Dermis blood vessel endothelial cell (primary cell): ENCODE measurements around the gene ZMIZ2. TPM values are rescaled to one million over a fixed set of nuclear protein-coding genes. Genes with fewer than 3 reads are reported as not detected.
"Not testable (repeated sequence)": the region's sequence is repeated elsewhere in the genome, so short reads cannot be mapped to it uniquely, and the experiment has no call there.

Source experiments
- DNase-seq: peaks from one replicate; pipeline ENCODE4 v3.0.0; 2010
- total RNA-seq: library from RNA; depleted of rRNA; stranded (reverse); fragments of >200 nt; gene quantifications from 2 replicates; pipeline ENCODE4 v1.2.3, GENCODE V29; 2014

Gene ZMIZ2
- total RNA-seq, 1 donor from 2014 or later, result 10.6 TPM

DNA sequence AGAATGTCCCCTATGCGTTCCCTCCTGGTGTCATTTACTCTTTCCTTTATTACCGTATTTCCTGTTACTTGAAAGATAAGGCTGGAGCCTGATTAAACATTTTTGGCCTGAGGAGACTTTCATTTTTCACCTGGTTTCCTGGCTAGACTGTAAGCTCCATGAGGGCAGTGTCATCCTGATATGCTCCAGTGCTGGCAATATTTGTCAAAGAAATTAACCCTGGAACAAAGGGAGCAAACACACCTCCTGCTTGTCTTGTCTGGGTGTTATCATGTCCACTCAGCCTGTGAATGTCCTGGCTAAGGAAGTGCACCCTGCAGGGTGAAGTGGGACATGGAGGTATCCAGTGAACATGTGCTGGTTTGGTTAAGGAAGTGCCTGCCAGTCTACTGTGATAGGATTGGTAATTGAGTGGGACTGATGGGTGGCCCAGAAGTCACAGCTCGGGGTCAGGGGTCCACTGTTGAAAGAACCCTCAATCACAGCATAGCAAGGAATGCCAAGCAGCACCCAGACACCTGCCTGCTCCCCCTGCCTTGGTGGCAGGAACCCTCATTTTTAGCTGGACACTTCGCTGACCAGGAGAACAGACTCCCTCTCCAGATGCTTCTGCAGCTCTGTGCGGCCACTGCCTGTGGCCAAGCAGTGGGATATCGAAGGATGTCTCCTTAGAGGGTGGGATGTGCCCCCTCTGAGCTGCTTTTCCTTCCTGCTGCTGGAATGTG lies 26.9 kb downstream of the ZMIZ2 start:
- no peak for DNase-seq

DNA sequence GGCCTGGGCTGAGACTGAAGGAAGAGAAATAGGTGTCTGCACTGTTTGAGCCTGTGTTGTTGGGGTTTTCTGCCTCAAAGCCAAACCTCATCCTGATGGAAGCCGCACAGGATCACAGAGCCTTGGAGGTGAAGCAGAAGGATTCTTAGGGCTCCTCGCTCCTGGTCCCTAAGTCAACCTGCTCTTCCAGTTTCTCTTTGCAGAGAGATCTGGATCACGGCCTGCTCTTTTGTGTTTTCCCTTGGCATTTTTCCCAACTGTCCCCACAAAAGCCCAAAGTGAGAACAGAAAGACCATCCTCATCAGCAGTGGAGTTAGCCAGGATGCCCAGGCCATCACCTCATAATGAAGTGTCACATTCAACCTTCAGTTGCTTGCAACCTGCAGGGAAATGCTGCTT lies 27.6 kb downstream of the ZMIZ2 start:
- DNase-seq, result no peak

DNA sequence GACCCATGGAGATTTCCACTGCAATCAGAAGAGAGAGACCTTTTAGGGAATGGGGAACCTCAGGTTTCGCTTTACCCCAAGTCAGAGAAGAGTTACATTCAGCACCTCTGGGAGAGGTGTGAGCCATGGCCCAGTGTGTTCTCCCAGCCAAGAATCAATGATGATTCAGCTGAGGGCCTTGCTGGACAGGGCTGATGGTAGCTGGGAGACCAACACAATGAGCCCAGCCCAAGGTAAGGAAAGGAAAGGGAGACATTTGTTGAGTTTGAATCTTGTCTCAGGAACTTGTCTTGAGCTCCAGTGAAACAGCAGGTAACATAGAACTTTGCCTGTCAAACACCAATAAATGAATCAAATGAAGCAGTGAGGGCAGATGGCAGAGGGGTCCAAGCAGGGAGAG lies 33.8 kb downstream of the ZMIZ2 start:
- DNase-seq, result no peak

- no peak for DNase-seq
These were observed 34.8 kb downstream of the ZMIZ2 start for GRCh38 chr7:44783407-44783806.

DNA sequence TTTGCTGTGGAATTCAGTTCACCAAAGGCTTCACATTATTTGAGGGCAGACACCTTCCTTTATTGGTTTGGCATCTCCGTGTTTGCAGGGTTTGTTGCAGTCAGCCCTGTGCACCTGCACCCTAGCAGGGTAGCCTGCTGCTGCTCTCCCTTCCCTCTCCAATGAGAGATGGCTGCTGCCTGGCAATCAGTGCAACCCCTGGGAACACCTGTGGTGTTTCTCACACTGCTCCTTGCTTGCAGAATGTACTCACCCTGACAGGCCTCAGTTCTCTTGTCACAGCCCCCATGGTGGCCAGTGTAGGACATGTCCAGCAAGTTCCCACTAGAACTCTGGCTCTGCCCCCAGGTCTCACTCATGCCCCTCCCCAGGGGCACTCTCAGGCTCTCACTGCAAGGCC lies 35.7 kb downstream of the ZMIZ2 start:
- no peak for DNase-seq

DNA sequence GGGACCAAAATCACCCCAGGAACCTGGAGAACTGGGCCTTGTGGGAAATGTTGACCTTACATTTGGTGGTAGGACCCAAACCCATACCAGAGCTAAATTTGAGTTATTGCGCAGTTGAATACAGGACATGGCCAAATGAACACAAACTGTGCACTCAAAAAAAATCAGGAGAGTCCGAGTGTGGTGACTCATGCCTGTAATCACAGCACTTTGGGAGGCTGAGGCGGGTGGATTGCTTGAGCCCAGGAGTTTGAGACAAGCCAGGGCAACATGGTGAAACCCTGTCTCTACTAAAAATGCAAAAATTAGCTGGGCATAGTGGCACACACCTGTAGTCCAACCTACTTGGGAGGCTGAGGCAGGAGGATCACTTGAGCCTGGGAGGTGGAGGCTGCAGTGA lies 36.6 kb downstream of the ZMIZ2 start:
- DNase-seq, result not testable (repeated sequence)

- DNase-seq, result no peak
These were observed 38.4 kb downstream of the ZMIZ2 start for GRCh38 chr7:44787041-44787440.

DNA sequence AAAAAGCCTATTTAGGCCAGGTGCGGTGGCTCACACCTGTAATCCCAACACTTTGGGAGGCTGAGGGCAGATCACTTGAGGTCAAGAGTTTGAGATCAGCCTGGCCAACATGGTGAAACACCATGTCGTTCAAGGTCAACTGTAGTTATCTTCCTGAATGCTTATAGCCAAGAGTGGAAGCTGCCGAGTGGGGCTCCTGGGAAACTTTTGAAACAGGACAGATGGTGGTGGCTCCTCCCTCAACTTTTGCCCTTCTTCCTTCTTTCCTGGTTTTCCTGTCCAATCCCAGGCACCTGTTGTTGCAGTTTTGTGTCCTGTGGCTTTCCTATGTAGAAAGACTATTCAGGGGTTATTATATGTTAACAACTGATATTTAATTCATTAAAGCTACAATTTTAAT lies 39.1 kb downstream of the ZMIZ2 start:
- DNase-seq, result no peak

GRCh38 chr7:44789990-44790389 lies 41.3 kb downstream of the ZMIZ2 start:
- DNase-seq, result no peak

- no peak for DNase-seq
These were observed 42.9 kb downstream of the ZMIZ2 start for GRCh38 chr7:44791278-44792219.

GRCh38 chr7:44793919-44794318 lies 45.3 kb downstream of the ZMIZ2 start:
- DNase-seq, result no peak

GRCh38 chr7:44794331-44794730 lies 45.7 kb downstream of the ZMIZ2 start:
- DNase-seq, result no peak

DNA sequence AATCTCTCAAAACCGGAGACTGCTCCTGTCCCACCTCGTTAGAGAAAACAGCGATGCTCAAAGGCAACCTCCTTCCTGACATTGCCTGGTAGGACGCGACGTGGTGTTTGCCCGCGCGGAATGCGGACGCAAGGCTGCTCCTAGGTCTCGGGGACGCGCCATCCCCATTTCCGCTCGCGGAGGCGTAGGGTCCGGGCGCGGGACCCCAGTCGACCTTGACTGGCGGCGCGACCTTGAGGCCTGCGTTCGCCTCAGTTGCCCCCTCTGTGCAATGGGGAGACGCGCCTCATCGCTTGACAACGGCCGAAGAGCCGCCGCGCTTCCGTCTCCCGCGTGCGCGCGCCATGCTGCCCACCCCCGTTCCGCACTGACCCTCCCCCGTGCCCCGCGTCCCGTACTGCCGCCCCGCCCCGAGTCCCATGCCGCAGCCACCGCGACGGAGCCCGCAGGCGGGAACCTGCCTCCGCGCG lies 47.4 kb downstream of the ZMIZ2 start:
- peak; percentile 58 for DNase-seq

DNA sequence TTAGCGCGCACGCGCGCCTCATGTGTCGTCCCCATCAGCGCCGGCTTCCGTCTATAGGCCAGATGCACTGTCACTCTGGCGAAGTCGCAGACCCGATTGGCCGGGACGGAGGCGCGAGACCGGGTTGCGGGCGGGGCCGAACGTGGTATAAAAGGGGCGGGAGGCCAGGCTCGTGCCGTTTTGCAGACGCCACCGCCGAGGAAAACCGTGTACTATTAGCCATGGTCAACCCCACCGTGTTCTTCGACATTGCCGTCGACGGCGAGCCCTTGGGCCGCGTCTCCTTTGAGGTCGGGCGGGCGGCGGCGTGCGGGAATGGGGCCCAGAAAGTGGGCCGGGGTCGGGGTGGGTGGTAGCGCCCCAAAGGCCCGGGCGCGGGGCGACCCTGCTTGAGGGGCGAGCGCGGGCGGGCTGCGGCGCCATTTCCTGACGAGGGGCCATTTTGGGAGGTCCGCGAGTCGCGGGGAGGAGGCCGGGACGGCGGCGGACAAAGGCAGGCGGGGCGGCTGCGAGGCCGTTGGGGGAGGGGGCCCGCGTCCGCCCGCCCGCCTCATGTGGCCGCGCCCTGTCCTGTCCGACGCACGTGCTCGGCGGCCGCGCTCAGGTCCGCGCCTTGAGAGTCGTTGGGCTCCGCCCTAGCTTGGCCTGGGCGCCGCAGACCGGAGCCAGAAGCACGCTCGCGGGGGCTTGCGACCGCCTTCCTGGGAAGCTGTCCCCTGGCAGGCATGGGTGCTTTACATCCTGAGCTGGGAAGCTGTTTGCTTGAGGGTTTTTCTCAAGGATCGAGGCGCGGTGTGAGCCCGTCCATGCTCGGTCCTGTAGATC lies 48.1 kb downstream of the ZMIZ2 start, which contains the start of gene PPIA:
TSS of gene PPIA (plus strand) at position 178 of the 825 bp plus-strand sequence. CDS start at position 222, 44 bp downstream.
- peak; percentile 99 for DNase-seq

- peak; percentile 93 for DNase-seq
These were observed 48.9 kb downstream of the ZMIZ2 start for GRCh38 chr7:44797329-44798258.

GRCh38 chr7:44798649-44799305 lies 50.1 kb downstream of the ZMIZ2 start:
- no peak for DNase-seq

DNA sequence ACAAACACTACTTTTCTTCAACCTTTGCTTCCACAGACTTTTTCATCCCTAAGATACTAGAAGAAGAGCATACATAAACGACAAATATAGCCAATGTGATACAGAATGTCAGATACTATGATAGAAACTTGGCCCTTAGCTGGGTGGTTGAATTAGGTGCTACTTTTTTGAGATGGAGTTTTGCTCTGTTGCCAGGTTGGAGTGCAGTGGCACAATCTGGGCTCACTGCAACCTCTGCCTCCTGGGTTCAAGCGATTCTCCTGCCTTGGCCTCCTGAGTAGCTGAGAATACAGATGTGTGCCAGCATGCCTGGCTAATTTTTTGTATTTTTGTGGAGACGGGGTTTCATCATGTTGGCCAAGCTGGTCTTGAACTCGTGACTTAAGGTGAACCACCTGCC lies 51.3 kb downstream of the ZMIZ2 start:
- DNase-seq, result no peak

DNA sequence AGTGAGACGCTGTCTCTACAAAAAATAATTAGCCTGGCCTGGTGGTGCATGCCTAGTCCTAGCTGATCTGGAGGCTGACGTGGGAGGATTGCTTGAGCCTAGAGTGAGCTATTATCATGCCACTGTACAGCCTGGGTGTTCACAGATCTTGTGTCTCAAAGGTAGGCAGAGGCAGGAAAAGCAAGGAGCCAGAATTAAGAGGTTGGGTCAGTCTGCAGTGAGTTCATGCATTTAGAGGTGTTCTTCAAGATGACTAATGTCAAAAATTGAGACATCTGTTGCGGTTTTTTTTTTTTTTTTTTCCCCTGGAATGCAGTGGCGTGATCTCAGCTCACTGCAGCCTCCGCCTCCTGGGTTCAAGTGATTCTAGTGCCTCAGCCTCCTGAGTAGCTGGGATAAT lies 53.2 kb downstream of the ZMIZ2 start:
- DNase-seq, result no peak

- no peak for DNase-seq
These were observed 53.9 kb downstream of the ZMIZ2 start for GRCh38 chr7:44802418-44803025.

DNA sequence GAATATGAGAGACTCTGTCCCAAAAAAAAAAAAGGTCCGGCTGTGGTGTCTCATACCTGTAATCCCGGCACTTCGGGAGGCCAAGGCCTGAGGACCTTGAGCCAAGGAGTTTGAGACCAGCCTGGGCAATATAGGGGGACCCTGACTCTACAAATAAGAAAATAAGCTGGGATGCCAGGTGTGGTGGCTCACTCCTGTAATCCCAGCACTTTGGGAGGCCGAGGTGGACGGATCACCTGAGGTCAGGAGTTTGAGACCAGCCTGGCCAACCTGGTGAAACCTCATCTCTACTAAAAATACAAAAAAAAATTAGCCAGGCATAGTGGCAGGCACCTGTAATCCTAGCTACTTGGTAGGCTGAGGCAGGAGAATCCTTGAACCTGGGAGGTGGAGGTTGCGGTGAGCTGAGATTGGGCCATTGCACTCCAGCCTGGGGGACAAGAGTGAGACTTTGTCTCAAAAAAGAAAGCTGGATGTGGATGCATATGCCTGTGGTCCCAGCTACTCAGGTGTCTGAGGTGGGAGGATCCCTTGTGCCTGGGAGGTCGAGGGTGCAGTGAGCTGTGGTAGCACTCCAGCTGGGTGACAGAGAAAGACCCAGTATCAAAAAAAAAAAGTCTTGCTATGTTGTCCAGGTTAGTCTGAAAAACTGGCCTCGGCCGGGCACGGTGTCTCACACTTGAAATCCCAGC lies 55.3 kb downstream of the ZMIZ2 start:
- not testable (repeated sequence) for DNase-seq
